ENCODE data around the gene EVI5L.

The EVI5L gene

DNA sequence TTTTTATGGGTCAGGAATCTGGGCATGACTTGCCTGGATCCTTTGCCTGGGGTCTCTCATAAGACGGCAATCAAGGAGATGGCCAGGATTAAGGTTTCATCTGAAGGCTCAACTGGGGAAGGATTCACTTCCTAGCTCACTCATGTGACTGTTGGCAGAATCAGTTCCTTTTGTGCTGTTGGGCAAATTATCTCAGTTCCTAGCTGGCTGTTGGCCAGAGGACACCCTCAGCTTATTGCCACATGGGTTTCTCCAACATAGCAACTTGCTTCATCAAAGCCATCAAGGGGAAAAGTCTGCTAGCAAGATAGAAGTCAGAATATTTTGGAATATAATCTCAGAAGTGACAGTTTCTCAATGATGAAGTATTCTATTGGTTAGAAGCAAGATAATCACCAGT lies 12.2 kb upstream of the EVI5L start:
- Histone ChIP-seq H3K27me3 (replicated peaks) (peaks cover 2% of the 10 kb centered on the region), H3K36me3 (replicated peaks) (no peaks in the 10 kb centered on the region), H3K27ac (no peak overlapping the region), H3K4me3 (ENCODE audit: low read depth, low read length) (no peak overlapping the region)
- DNase-seq, result no peak
- TF ChIP-seq, protein P1, sequence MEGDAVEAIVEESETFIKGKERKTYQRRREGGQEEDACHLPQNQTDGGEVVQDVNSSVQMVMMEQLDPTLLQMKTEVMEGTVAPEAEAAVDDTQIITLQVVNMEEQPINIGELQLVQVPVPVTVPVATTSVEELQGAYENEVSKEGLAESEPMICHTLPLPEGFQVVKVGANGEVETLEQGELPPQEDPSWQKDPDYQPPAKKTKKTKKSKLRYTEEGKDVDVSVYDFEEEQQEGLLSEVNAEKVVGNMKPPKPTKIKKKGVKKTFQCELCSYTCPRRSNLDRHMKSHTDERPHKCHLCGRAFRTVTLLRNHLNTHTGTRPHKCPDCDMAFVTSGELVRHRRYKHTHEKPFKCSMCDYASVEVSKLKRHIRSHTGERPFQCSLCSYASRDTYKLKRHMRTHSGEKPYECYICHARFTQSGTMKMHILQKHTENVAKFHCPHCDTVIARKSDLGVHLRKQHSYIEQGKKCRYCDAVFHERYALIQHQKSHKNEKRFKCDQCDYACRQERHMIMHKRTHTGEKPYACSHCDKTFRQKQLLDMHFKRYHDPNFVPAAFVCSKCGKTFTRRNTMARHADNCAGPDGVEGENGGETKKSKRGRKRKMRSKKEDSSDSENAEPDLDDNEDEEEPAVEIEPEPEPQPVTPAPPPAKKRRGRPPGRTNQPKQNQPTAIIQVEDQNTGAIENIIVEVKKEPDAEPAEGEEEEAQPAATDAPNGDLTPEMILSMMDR (IDR thresholded peaks at IDR 0.05; ENCODE audit: low read depth, low read length, missing control alignments), result no peak
- in situ Hi-C loops (cut with HindIII; ENCODE audit: low pct_ligation_motif_present, low sequenced_read_pairs), result no loop called here

DNA sequence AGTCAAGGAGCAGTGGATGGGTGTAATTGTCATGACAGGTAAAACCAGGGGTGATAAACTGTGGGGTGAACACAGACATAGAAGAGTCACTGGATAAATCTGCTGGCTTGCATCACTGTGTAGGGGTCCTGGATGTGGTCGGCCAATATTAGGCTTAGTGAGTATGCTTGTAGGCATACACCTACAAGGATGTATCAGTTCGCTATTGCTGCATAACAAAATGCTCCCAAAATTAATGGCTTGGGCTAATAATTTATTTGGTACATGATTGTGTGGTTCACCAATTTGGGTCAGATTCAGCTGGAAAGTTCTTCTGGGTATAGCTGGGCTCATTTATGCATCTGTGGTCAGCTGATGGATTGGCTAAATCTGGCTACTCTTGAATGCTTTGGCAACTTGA lies 11.2 kb upstream of the EVI5L start:
- no peak for DNase-seq
- TF ChIP-seq, protein P1 (IDR thresholded peaks at IDR 0.05; ENCODE audit: low read depth, low read length, missing control alignments), result no peak
- in situ Hi-C loops (cut with HindIII; ENCODE audit: low pct_ligation_motif_present, low sequenced_read_pairs), result no loop called here
- H3K36me3 ChIP-seq (replicated peaks), result no peaks in the 10 kb centered on the region
- no peak overlapping the region for H3K27ac ChIP-seq
- H3K27me3 ChIP-seq (replicated peaks), result peaks cover 2% of the 10 kb centered on the region
- no peak overlapping the region for H3K4me3 ChIP-seq (ENCODE audit: low read depth, low read length)

DNA sequence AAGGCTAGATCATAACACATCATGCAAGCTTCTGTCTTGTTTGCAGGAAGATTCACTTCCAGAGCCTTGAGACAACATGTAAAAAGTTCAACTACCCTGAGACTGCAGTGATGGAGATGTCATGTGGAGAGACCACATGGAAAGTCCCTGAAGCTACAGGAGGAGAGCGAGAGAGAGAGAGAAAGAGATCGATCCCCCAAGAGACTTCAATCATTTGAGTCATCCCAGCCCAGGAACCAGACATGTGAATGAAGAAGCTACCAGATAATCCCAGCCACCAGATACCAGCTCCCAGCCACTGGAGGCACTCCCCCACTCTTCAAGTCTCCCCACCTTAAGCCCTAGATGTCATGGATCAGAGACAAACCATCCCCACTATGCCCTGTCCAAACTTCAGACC lies 10.7 kb upstream of the EVI5L start:
- in situ Hi-C loops (cut with HindIII; ENCODE audit: low pct_ligation_motif_present, low sequenced_read_pairs), result no loop called here
- Histone ChIP-seq H3K4me3 (ENCODE audit: low read depth, low read length) (no peak overlapping the region), H3K27me3 (replicated peaks) (peaks cover 2% of the 10 kb centered on the region), H3K27ac (no peak overlapping the region), H3K36me3 (replicated peaks) (no peaks in the 10 kb centered on the region)
- no peak for DNase-seq
- TF ChIP-seq, protein P1 (IDR thresholded peaks at IDR 0.05; ENCODE audit: low read depth, low read length, missing control alignments), result no peak

DNA sequence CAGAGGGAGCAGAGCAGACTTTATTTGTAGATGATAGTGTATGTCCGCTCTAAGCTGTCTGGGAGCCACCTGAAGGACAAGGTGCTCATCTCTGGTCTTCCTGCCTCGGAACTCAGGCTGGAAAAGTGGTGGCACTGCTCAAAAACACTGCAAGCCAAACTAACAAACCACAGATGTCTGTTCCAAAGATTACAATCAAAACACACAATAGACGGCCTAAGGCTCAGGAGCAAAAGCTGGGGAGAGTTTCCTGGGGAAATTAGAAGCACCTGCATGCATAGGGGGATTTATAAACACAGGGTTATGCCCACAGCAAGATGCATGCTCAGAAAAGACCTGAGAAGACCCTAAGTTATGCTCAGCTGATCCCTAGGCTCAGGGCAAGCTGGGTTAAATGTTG lies 9.4 kb upstream of the EVI5L start:
- Histone ChIP-seq H3K27ac (no peak overlapping the region), H3K27me3 (replicated peaks) (peaks cover 2% of the 10 kb centered on the region), H3K36me3 (replicated peaks) (no peaks in the 10 kb centered on the region), H3K4me3 (ENCODE audit: low read depth, low read length) (no peak overlapping the region)
- TF ChIP-seq, protein P1 (IDR thresholded peaks at IDR 0.05; ENCODE audit: low read depth, low read length, missing control alignments), result no peak
- in situ Hi-C loops (cut with HindIII; ENCODE audit: low pct_ligation_motif_present, low sequenced_read_pairs), result no loop called here
- DNase-seq, result no peak

DNA sequence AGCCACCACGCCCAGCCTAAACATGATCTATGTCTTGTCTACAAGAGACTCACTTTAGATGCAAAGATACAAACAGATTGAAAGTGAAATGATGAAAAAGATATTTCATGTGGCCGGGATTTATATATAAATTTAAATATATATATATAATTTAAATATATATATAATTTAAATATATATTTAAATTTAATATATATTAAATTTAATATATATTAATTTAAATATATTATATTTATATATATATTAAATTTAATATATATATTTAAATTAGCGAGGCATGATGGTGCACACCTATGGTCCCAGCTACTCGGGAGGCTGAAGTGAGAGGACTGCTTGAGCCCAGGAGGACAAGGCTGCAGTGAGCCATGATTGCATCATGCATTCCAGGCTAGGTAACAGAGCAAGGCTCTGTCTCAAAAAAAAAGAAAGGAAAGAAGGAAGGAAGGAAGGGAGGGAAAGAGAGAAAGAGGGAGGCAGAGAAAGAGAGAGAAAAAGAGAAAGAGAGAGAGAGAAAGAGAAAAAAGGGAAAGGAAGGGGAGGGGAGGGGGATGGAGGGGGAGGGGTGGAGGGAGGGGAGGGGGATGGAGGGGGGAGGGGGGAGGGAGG lies 7.0 kb upstream of the EVI5L start:
- H3K36me3 ChIP-seq (replicated peaks), result no peaks in the 10 kb centered on the region
- H3K27me3 ChIP-seq (replicated peaks), result peaks cover 2% of the 10 kb centered on the region
- H3K4me3 ChIP-seq (ENCODE audit: low read depth, low read length), result no peak overlapping the region
- in situ Hi-C loops (cut with HindIII; ENCODE audit: low pct_ligation_motif_present, low sequenced_read_pairs), result no loop called here
- TF ChIP-seq, protein P1 (IDR thresholded peaks at IDR 0.05; ENCODE audit: low read depth, low read length, missing control alignments), result no peak
- H3K27ac ChIP-seq, result no peak overlapping the region
- no peak for DNase-seq

DNA sequence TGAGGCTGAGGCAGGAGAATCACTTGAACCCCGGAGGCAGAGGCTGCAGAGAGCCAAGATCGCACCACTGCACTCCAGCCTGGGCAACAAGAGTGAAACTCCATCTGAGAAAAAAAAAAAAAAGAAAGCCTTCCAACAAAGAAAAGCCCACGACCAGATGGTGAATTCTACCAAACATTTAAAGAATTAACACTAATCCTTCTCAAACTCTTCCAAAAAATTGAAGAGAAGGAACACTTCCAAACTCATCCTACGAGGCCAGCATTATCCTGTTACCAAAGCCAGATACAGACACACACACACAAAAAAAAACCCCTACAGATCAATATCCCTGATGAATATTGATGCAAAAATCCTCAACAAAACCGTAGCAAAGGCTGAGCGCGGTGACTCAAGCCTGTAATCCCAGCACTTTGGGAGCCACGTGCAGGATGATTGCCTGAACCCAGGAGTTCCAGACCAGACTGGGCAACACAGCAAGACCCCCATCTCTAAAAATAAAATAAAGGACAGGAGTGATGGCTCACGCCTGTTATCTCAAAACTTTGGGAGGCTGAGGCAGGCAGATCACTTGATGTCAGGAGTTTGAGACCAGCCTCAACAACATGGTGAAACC lies 6.2 kb upstream of the EVI5L start:
- Histone ChIP-seq H3K27ac (no peak overlapping the region), H3K27me3 (replicated peaks) (peaks cover 2% of the 10 kb centered on the region), H3K36me3 (replicated peaks) (no peaks in the 10 kb centered on the region), H3K4me3 (ENCODE audit: low read depth, low read length) (no peak overlapping the region)
- DNase-seq, result no peak
- in situ Hi-C loops (cut with HindIII; ENCODE audit: low pct_ligation_motif_present, low sequenced_read_pairs), result no loop called here
- TF ChIP-seq, protein P1 (IDR thresholded peaks at IDR 0.05; ENCODE audit: low read depth, low read length, missing control alignments), result no peak
